HFFc6 (cell line): ENCODE results near the gene ANO10. TPM values are rescaled to one million over a fixed set of nuclear protein-coding genes. Genes with fewer than 3 reads are reported as not detected.

Experiments
- DNase-seq: peaks from one replicate; pipeline ENCODE4 v3.0.0-alpha.2; 2018
- H3K27ac Mint-ChIP-seq: 2 replicates; pipeline ENCODE4 v1.8.0; 2020; ENCODE audit warnings: mild to moderate bottlenecking, mixed read lengths
- H3K27me3 Mint-ChIP-seq: 2 replicates; pipeline ENCODE4 v1.8.0; 2021; ENCODE audit warnings: mild to moderate bottlenecking, moderate library complexity, mixed read lengths; ENCODE audit not compliant: insufficient read depth
- H3K36me3 Mint-ChIP-seq: 2 replicates; pipeline ENCODE4 v1.8.0; 2021; ENCODE audit warnings: low read depth, mixed read lengths
- H3K4me1 Mint-ChIP-seq: 2 replicates; pipeline ENCODE4 v1.8.0; 2020; ENCODE audit warnings: low read depth, mixed read lengths
- H3K4me3 Mint-ChIP-seq: 2 replicates; pipeline ENCODE4 v1.8.0; 2020; ENCODE audit warnings: mild to moderate bottlenecking, moderate library complexity, mixed read lengths
- H3K9me3 Mint-ChIP-seq: 2 replicates; pipeline ENCODE4 v1.8.0; 2020; ENCODE audit warnings: mild to moderate bottlenecking, mixed read lengths
- CTCF ChIP-seq: fragments of 200-600 bp; sonication (generic); IDR thresholded peaks from 2 replicates; pipeline ENCODE4 v1.5.0; 2021; ENCODE audit warnings: antibody characterized with exemption, mild to moderate bottlenecking
- total RNA-seq, 6 experiments: library from RNA; stranded (reverse); fragmentation: NEBNext Ultra II Directional; extraction: Animal tissue kit (Norgen Biotek cat#: 25700); gene quantifications; 2 replicates in 1 of 6; 3 replicates in 5 of 6; pipeline ENCODE4 v1.2.3, GENCODE V29; 2021

Gene ANO10
- total RNA-seq, 6 experiments from 2014 or later: 78.3 to 103 (median 90.8) TPM

- Mint-ChIP-seq H3K36me3 (peaks cover 68% of the 10 kb centered on the region), H3K9me3 (peaks cover 44% of the 10 kb centered on the region), H3K27ac (no peak overlapping the region), H3K4me1 (peaks cover 6% of the 10 kb centered on the region), H3K4me3 (no peak overlapping the region), H3K27me3 (peaks cover 1% of the 10 kb centered on the region; the same call in 1 of the 2 replicates)
- no peak for DNase-seq
- no peak for TF ChIP-seq CTCF
Observed at GRCh38 chr3:43335799-43336198, 286.0 kb downstream of the ANO10 start.

GRCh38 chr3:43334976-43335375, 286.8 kb downstream of the ANO10 start:
- Mint-ChIP-seq H3K4me1 (peaks cover 12% of the 10 kb centered on the region), H3K27ac (no peak overlapping the region)
- TF ChIP-seq CTCF: no peak

GRCh38 chr3:43331381-43331780, 290.4 kb downstream of the ANO10 start:
- Mint-ChIP-seq H3K4me3 (no peak overlapping the region), H3K27me3 (peaks cover 1% of the 10 kb centered on the region; the same call in 1 of the 2 replicates), H3K4me1 (peaks cover 20% of the 10 kb centered on the region), H3K36me3 (peaks cover 36% of the 10 kb centered on the region), H3K27ac (no peak overlapping the region), H3K9me3 (peaks cover 16% of the 10 kb centered on the region)
- no peak for DNase-seq
- TF ChIP-seq CTCF: no peak

More at GRCh38 chr3:43334976-43335375, 286.8 kb downstream of the ANO10 start:
- Mint-ChIP-seq H3K27me3 (peaks cover 1% of the 10 kb centered on the region; the same call in 1 of the 2 replicates), H3K36me3 (peaks cover 62% of the 10 kb centered on the region), H3K9me3 (peaks cover 44% of the 10 kb centered on the region), H3K4me3 (no peak overlapping the region)
- DNase-seq: no peak

- H3K27ac Mint-ChIP-seq: no peak overlapping the region
- no peak for TF ChIP-seq CTCF
- H3K9me3 Mint-ChIP-seq: peaks cover 12% of the 10 kb centered on the region
- H3K36me3 Mint-ChIP-seq: peaks cover 32% of the 10 kb centered on the region
- H3K27me3 Mint-ChIP-seq: peaks cover 1% of the 10 kb centered on the region; the same call in 1 of the 2 replicates
- peaks cover 20% of the 10 kb centered on the region for H3K4me1 Mint-ChIP-seq
- DNase-seq: peak; percentile 8
- no peak overlapping the region for H3K4me3 Mint-ChIP-seq
Observed at GRCh38 chr3:43330981-43331380, 290.8 kb downstream of the ANO10 start.

- peak; percentile 7 for DNase-seq
- no peak overlapping the region for H3K4me3 Mint-ChIP-seq
- no peaks in the 10 kb centered on the region for H3K27me3 Mint-ChIP-seq
- TF ChIP-seq CTCF: no peak
- peaks cover 20% of the 10 kb centered on the region for H3K4me1 Mint-ChIP-seq
- no peak overlapping the region for H3K27ac Mint-ChIP-seq
- peaks cover 17% of the 10 kb centered on the region for H3K36me3 Mint-ChIP-seq
- no peaks in the 10 kb centered on the region for H3K9me3 Mint-ChIP-seq
Observed at GRCh38 chr3:43328653-43329052, 293.2 kb downstream of the ANO10 start.

- H3K27me3 Mint-ChIP-seq: peaks cover under 1% of the 10 kb centered on the region; the same call in 1 of the 2 replicates
- peaks cover 20% of the 10 kb centered on the region for H3K4me1 Mint-ChIP-seq
- H3K27ac Mint-ChIP-seq: no peak overlapping the region
- H3K9me3 Mint-ChIP-seq: no peaks in the 10 kb centered on the region
- no peak for TF ChIP-seq CTCF
- peaks cover 14% of the 10 kb centered on the region for H3K36me3 Mint-ChIP-seq
- no peak overlapping the region for H3K4me3 Mint-ChIP-seq
- no peak for DNase-seq
Observed at GRCh38 chr3:43327582-43327979, 294.2 kb downstream of the ANO10 start.
